ENCODE data around the gene MAG. TPM values are rescaled to one million over a fixed set of nuclear protein-coding genes. Genes with fewer than 3 reads are reported as not detected.

MAG gene
- not detected in 2 replicates for total RNA-seq
- long read RNA-seq = 0 reads

- Mint-ChIP-seq H3K27ac (ENCODE audit: unreplicated experiment) (peak within 1 kb of the TSS; percentile 94), H3K27me3 (ENCODE audit: low read depth) (peaks cover 9% of the 10 kb centered on the region), H3K9me3 (no peaks in the 10 kb centered on the region), H3K36me3 (ENCODE audit: low read depth) (no peaks in the 10 kb centered on the region), H3K4me1 (no peaks in the 10 kb centered on the region), H3K4me3 (no peak within 1 kb of the TSS)
- no peak for DNase-seq (ENCODE audit: low read depth, low spot score)
- TF ChIP-seq CTCF (conservative IDR thresholded peaks at IDR 0.05) = no peak
Observed at GRCh38 chr19:35291916-35292315, at the start of gene MAG. Gene MAG, plus strand, starts transcription at chr19:35292161. Its CDS starts 3,248 bp downstream, at chr19:35295409.

- H3K27me3 Mint-ChIP-seq (ENCODE audit: low read depth) = peaks cover 91% of the 10 kb centered on the region
- H3K36me3 Mint-ChIP-seq (ENCODE audit: low read depth) = peaks cover 6% of the 10 kb centered on the region
- no peak overlapping the region for H3K27ac Mint-ChIP-seq (ENCODE audit: unreplicated experiment)
- H3K9me3 Mint-ChIP-seq = peaks cover 16% of the 10 kb centered on the region
- no peak for TF ChIP-seq CTCF (conservative IDR thresholded peaks at IDR 0.05)
- DNase-seq (ENCODE audit: low read depth, low spot score) = no peak
- H3K4me1 Mint-ChIP-seq = peaks cover 20% of the 10 kb centered on the region
- H3K4me3 Mint-ChIP-seq = no peak overlapping the region
Observed at GRCh38 chr19:35246466-35247092, 45.4 kb upstream of the MAG start.

GRCh38 chr19:35247526-35248309, 44.2 kb upstream of the MAG start:
- peaks cover 88% of the 10 kb centered on the region for H3K27me3 Mint-ChIP-seq (ENCODE audit: low read depth)
- H3K36me3 Mint-ChIP-seq (ENCODE audit: low read depth) = peaks cover 2% of the 10 kb centered on the region
- H3K27ac Mint-ChIP-seq (ENCODE audit: unreplicated experiment) = no peak overlapping the region
- no peak overlapping the region for H3K4me3 Mint-ChIP-seq
- H3K4me1 Mint-ChIP-seq = peaks cover 20% of the 10 kb centered on the region
- no peak for DNase-seq (ENCODE audit: low read depth, low spot score)
- peak; percentile 56 for TF ChIP-seq CTCF (conservative IDR thresholded peaks at IDR 0.05)
- peaks cover 11% of the 10 kb centered on the region for H3K9me3 Mint-ChIP-seq

- peak within 1 kb of the TSS; percentile 69 for H3K4me3 Mint-ChIP-seq
- peaks cover 11% of the 10 kb centered on the region for H3K9me3 Mint-ChIP-seq
- H3K4me1 Mint-ChIP-seq = peaks cover 20% of the 10 kb centered on the region
- no peak for DNase-seq (ENCODE audit: low read depth, low spot score)
- H3K36me3 Mint-ChIP-seq (ENCODE audit: low read depth) = peaks cover 2% of the 10 kb centered on the region
- peaks cover 82% of the 10 kb centered on the region for H3K27me3 Mint-ChIP-seq (ENCODE audit: low read depth)
- TF ChIP-seq CTCF (conservative IDR thresholded peaks at IDR 0.05) = no peak
- H3K27ac Mint-ChIP-seq (ENCODE audit: unreplicated experiment) = peak within 1 kb of the TSS; percentile 86
Observed at GRCh38 chr19:35248310-35249145, 43.4 kb upstream of the MAG start, which contains the start of gene LSR. Gene LSR, plus strand, starts transcription at chr19:35249002. Its CDS starts 21 bp downstream, at chr19:35249023.

DNA sequence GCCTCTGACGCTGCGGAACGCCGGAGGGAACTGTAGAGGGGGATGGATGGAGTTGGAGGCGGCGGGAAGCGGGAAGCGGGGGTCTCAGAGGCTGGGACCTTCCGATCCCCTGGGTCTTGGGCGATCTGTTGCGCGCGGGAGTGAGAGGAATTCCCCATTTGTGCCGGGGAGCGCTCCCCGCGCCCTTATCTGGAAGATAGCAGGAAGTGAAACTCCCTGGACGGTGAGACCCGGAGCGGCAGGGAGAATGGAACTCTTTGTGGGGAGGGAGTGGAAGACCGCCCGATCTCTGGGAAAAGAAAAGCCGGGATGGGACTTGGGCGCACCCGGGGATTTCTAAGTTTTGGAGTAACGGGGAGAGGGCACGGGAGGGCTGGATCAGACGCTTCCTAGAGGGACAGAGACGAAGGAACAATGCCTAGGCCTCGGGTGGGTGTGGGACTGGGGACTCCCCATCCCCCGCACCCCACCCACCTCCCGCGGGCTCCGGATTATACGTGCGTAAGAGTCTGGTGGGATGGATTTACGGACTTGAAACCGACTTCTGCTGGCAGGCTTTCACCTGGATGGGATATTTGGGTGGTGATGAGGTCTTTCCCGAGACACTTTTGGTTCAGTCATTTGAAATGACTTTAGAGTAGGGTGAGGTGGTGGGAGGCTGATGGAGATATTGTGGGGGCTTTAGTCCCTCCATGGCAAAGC, 42.7 kb upstream of the MAG start:
- Mint-ChIP-seq H3K4me1 (peaks cover 20% of the 10 kb centered on the region), H3K36me3 (ENCODE audit: low read depth) (peaks cover 2% of the 10 kb centered on the region), H3K4me3 (peak overlapping the region; percentile 69), H3K27me3 (ENCODE audit: low read depth) (peaks cover 76% of the 10 kb centered on the region), H3K9me3 (peaks cover 8% of the 10 kb centered on the region), H3K27ac (ENCODE audit: unreplicated experiment) (no peak overlapping the region)
- TF ChIP-seq CTCF (conservative IDR thresholded peaks at IDR 0.05) = no peak
- no peak for DNase-seq (ENCODE audit: low read depth, low spot score)

All from neural crest cell (in vitro differentiated cells).